ENCODE data around the gene MCAM.

MCAM gene

DNA sequence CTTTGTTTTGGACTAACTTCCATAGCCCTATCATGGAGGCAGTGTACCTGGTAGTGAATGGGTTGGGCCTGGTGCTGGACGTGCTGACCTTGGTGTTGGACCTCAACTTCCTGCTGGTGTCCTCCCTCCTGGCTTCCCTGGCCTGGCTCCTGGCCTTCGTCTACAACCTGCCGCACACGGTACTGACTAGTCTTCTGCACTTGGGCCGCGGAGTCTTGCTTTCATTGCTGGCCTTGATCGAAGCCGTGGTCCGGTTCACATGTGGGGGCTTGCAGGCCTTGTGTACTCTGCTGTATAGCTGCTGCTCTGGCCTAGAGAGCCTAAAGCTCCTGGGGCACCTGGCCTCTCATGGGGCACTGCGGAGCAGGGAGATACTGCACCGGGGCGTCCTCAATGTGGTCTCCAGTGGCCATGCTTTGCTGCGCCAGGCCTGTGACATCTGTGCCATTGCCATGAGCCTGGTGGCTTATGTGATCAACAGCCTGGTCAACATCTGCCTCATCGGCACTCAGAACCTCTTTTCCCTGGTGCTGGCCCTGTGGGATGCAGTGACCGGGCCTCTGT lies 18.2 kb upstream of the MCAM start:
- Histone ChIP-seq H3K4me1 (ENCODE audit: control insufficient read depth, low read length) (peaks cover 44% of the 10 kb centered on the region), H3K9me2 (replicated peaks; ENCODE audit: control insufficient read depth, low read length) (no peaks in the 10 kb centered on the region), H3K79me2 (ENCODE audit: control insufficient read depth, low read length) (peaks cover 36% of the 10 kb centered on the region), H3K27me3 (ENCODE audit: control insufficient read depth, low read length) (no peaks in the 10 kb centered on the region), H3K4me3 (ENCODE audit: low read length) (peak overlapping the region; percentile 82), H4K20me1 (ENCODE audit: control insufficient read depth, insufficient read depth, low read depth, low read length) (0 out of 2 replicates have a peak, but pooled peaks cover 8% of the 10 kb centered on the region), H3K36me3 (ENCODE audit: control insufficient read depth, low read length) (peaks cover 28% of the 10 kb centered on the region), H3F3A (ENCODE audit: control insufficient read depth, insufficient read depth) (0 out of 2 replicates have a peak, but pooled peaks cover 3% of the 10 kb centered on the region), H3K27ac (ENCODE audit: low read depth, low read length) (peak overlapping the region; percentile 51), H3K9me3 (ENCODE audit: control insufficient read depth, insufficient read depth, low read length) (no peaks in the 10 kb centered on the region), H3K4me2 (ENCODE audit: low read length) (peak overlapping the region; percentile 93)
- no peak for TF ChIP-seq EZH2phosphoT487 (IDR thresholded peaks at IDR 0.05; ENCODE audit: borderline replicate concordance, low read length)
- TF ChIP-seq, protein P1, sequence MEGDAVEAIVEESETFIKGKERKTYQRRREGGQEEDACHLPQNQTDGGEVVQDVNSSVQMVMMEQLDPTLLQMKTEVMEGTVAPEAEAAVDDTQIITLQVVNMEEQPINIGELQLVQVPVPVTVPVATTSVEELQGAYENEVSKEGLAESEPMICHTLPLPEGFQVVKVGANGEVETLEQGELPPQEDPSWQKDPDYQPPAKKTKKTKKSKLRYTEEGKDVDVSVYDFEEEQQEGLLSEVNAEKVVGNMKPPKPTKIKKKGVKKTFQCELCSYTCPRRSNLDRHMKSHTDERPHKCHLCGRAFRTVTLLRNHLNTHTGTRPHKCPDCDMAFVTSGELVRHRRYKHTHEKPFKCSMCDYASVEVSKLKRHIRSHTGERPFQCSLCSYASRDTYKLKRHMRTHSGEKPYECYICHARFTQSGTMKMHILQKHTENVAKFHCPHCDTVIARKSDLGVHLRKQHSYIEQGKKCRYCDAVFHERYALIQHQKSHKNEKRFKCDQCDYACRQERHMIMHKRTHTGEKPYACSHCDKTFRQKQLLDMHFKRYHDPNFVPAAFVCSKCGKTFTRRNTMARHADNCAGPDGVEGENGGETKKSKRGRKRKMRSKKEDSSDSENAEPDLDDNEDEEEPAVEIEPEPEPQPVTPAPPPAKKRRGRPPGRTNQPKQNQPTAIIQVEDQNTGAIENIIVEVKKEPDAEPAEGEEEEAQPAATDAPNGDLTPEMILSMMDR (IDR thresholded peaks at IDR 0.05; ENCODE audit: low read depth, low read length, poor library complexity, severe bottlenecking) = no peak

DNA sequence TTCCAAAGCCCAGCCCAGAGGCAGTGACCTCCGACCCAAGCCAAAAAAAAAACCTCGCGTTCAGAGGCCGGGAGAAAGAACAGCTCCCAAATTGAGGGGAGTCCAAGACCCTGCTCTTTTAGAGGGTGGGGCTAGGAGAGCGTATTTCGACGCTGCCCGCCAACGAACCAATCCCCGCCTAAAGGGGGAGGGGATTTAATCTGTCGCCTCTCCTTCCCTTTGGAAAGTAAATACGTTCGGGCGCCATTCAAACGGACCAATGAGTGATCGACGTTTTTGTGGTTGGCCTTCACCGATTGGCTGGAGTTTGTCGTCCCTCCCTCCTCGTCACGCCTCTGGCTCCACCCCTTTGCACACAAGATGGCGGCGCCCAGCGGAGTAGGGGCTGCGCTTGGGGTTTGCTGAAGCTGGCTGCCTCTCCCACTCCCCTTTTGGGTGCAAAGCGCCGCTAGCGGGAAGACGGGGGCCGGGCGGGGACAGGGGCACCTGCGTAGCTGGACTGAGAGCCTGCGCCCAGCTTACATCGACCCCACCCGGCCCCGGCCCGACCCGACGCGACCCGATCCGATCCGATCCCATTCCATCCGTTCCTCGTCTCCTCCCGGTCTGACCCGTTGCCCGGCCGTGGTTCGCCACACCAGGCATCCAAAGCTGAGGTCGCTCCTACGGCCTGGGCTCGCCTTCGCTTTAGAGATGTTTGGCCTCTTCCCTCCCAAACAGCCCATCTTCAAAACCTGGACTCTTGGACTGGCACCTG lies 17.4 kb upstream of the MCAM start, which contains the start of gene RNF26:
TSS of gene RNF26 (plus strand) at position 354 of the 757 bp plus-strand sequence. CDS start 596 bp downstream, outside the sequence.
- H3K4me3 ChIP-seq (ENCODE audit: low read length) = peak within 1 kb of the TSS; percentile 82
- no peaks in the 10 kb centered on the region for H3K9me3 ChIP-seq (ENCODE audit: control insufficient read depth, insufficient read depth, low read length)
- H3K9me2 ChIP-seq (replicated peaks; ENCODE audit: control insufficient read depth, low read length) = no peaks in the 10 kb centered on the region
- no peak for TF ChIP-seq EZH2phosphoT487 (IDR thresholded peaks at IDR 0.05; ENCODE audit: borderline replicate concordance, low read length)
- H3K4me2 ChIP-seq (ENCODE audit: low read length) = peak within 1 kb of the TSS; percentile 93
- no peaks in the 10 kb centered on the region for H3K27me3 ChIP-seq (ENCODE audit: control insufficient read depth, low read length)
- H3K36me3 ChIP-seq (ENCODE audit: control insufficient read depth, low read length) = peaks cover 27% of the 10 kb centered on the region
- H4K20me1 ChIP-seq (ENCODE audit: control insufficient read depth, insufficient read depth, low read depth, low read length) = 0 out of 2 replicates have a peak, but pooled peaks cover 8% of the 10 kb centered on the region
- 0 out of 2 replicates have a peak, but pooled peaks cover 3% of the 10 kb centered on the region for H3F3A ChIP-seq (ENCODE audit: control insufficient read depth, insufficient read depth)
- H3K27ac ChIP-seq (ENCODE audit: low read depth, low read length) = peak within 1 kb of the TSS; percentile 51
- peaks cover 36% of the 10 kb centered on the region for H3K79me2 ChIP-seq (ENCODE audit: control insufficient read depth, low read length)
- peaks cover 42% of the 10 kb centered on the region for H3K4me1 ChIP-seq (ENCODE audit: control insufficient read depth, low read length)

DNA sequence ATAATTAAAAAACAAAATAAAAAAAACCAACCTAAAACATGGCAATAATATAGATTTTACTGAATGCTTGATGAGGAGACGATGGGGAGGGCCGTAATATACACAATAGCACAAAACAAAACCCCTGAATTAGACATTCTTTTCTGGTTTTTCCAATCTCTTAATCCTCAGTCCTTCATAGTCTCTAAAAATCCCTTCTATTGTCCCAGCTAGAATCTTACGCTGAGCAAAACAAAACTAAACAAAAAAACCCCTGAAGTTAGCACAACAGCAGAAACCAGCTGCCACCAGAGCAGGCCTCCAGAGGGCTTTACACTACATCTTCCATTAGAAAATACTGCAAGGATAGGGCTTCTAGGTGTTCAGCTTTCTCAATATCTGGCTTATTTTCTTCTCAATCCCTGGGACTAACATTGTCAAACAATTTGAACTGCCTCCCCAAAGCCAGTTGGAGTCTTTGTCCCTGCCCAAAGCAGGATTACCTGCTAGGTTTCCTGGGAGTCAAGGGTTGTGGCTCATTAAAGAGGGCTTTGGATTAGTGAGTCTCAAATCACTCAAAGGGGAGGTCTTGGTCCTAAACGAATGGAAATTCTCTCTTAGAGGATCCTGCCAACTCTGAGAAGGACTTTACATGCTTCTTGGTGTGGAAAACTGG lies 15.3 kb upstream of the MCAM start:
- no peak overlapping the region for H3K4me3 ChIP-seq (ENCODE audit: low read length)
- H3K27ac ChIP-seq (ENCODE audit: low read depth, low read length) = no peak overlapping the region
- no peak overlapping the region for H3K4me2 ChIP-seq (ENCODE audit: low read length)
- H3K27me3 ChIP-seq (ENCODE audit: control insufficient read depth, low read length) = no peaks in the 10 kb centered on the region
- no peaks in the 10 kb centered on the region for H4K20me1 ChIP-seq (ENCODE audit: control insufficient read depth, insufficient read depth, low read depth, low read length)
- no peaks in the 10 kb centered on the region for H3K9me2 ChIP-seq (replicated peaks; ENCODE audit: control insufficient read depth, low read length)
- H3K79me2 ChIP-seq (ENCODE audit: control insufficient read depth, low read length) = peaks cover 27% of the 10 kb centered on the region
- peaks cover 27% of the 10 kb centered on the region for H3K4me1 ChIP-seq (ENCODE audit: control insufficient read depth, low read length)
- no peak for TF ChIP-seq EZH2phosphoT487 (IDR thresholded peaks at IDR 0.05; ENCODE audit: borderline replicate concordance, low read length)
- TF ChIP-seq, protein P1 (IDR thresholded peaks at IDR 0.05; ENCODE audit: low read depth, low read length, poor library complexity, severe bottlenecking) = no peak
- no peaks in the 10 kb centered on the region for H3K9me3 ChIP-seq (ENCODE audit: control insufficient read depth, insufficient read depth, low read length)
- peaks cover 23% of the 10 kb centered on the region for H3K36me3 ChIP-seq (ENCODE audit: control insufficient read depth, low read length)
- 0 out of 2 replicates have a peak, but pooled peaks cover 3% of the 10 kb centered on the region for H3F3A ChIP-seq (ENCODE audit: control insufficient read depth, insufficient read depth)

All from DOHH2 (cell line).